Measurements from ENCODE around the gene REG3A.

REG3A gene

DNA sequence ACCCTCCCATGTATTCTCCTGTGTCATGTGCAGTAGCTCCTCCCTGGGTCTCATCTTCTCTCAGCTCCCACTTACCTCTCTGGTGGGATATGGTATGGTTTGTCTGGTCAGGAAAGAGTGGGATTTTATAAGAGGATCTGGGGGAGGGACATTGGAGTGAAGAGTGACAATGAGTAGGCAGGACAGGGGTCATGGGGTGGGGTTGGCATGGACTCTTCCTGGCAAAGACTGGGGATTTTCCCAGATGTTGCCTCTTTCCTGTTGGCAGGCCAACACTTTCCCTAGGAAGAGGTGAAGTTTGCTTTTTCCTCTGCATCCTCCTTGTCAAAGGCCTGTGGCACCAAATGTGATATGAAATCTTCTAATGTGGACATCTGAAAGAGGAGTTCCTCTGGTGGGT lies at the start of gene REG3A:
Gene REG3A (minus strand): TSS at position 101 of the 400 bp plus-strand sequence. CDS start 348 bp downstream, outside the sequence.
- DNase-seq (ENCODE audit: low read depth in 2 of 2), result no peak

DNA sequence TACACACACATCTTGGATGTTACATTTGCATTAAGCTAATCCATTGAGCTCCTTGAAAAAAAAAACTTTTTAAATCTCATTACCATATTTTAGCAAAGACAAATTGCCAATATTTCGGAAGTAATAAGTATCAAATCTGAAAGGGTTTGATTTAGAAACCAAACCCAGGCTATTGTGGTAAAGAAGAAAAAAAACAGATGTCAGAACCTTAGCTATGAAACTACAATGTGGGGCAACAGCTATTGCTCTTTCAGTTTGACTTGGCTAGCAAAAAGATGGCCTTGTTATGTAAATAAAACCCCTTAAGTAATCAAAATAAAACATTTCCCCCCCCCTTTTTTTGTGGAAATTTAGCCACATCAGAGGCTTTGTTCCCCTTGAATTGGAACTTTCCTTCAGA lies 41.2 kb upstream of the REG3A start:
- DNase-seq (ENCODE audit: low read depth in 2 of 2), result no peak

DNA sequence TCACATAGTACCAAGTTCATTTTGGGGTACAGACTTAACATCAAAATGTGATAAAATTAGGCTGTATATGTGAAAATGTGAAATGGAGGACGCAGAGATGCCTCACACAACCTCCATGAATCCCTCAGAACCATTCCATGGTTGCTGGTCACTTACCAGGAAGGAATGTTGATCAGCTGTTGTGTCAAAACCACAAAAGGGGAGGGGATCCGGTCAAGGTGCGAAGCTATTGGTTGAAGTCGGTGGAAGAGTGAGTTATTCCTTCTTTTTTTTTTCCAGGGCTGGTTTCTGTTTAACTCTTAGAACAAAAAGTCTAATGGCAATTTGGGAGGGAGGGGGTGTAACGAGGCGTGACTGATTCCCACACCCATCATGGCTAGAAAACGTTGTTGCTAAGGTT lies 32.3 kb upstream of the REG3A start:
- no peak for DNase-seq (ENCODE audit: low read depth in 2 of 2)

DNA sequence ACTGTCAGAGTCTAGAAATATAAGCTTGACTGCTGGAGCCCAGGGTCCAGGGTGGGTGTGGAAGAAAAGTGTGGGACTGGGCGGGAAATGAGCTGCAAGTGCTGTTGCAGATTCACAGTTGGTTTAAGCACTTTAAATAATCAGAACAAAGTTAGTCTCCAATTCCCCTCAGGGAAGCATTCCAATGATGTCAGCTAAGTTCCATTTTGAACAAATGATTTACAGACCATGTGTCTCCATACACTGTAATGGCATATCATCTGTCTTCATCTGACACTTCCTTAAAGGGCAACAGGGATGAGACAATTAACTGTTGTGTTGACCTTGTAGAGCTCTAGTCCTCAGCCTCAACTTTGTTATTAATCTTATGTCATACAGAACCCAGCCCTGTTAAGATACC lies 31.5 kb upstream of the REG3A start:
- no peak for DNase-seq (ENCODE audit: low read depth in 2 of 2)

DNA sequence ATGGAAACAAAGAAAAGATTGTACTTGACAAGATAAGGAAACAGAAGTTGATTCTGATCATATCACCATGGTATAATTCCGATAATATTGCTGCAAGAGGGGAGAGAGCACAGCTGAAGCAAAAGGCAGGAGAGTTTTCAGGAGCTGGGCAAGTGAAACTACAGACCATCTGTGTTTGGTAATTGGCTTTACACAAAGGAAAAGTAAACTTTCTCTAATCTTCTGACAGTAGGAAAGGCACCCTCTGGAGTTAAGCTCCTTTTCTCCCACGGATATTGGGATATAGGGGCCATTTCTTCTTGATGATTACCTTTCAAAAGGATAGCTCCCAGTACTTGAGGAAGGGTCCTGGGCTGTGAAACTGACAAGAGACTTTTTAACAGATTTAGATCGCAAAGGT lies 29.9 kb upstream of the REG3A start:
- no peak for DNase-seq (ENCODE audit: low read depth in 2 of 2)

DNA sequence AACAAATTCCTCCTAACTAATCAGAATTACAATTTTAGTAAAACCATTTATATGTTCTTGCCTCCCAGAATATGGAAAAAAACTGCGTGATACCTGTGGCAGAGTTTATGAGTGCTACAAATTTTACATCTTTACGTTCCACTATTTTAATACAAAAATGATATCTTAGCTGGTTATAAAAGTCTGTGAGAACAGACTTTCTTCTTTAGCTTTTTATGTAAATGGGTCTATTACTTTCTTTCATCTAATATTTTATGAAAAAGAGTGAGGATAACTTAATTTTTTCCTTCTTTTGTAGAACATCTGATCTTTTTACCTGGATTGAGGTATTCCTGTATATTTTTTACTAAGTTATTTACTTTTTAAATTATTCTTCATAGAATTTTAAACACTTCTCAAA lies 22.1 kb upstream of the REG3A start:
- no peak for DNase-seq (ENCODE audit: low read depth in 2 of 2)

DNA sequence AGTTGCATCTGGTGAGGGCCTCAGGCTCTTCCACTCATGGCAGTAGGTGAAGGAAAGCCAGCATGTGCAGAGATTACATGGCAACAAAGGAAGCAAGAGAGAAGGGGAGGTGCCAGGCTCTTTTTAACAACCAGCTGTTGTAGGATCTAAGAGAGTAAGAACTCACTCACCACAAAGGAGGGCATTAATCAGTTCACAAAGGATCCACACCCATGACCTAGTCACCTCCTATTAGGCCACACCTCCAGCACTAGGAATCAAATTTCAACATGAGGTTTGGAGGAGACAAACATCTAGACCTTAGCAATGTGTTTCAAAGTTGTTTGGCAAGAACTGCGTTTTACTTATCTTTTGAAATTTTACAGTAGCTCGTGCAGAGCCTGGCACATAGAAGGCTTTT lies 20.5 kb upstream of the REG3A start:
- no peak for DNase-seq (ENCODE audit: low read depth in 2 of 2)

DNA sequence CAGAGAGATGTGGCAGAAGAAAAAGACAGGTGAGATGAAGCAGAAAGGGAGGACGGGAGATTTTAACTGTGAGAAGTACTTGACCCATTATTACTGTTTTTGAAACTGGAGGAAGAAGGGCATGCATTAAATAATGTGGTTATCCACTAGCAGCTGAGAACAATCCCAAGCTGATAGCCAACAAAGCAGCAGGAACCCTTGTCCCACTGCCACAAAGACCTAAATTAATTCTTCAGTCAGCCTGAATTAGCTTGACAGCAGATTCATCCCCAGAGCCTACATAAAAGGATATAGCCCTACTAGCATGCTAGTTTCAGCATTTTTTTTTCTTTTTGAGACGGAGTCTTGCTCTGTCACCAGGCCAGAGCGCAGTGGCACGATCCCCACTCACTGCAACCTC lies 19.5 kb upstream of the REG3A start:
- no peak for DNase-seq (ENCODE audit: low read depth in 2 of 2)

DNA sequence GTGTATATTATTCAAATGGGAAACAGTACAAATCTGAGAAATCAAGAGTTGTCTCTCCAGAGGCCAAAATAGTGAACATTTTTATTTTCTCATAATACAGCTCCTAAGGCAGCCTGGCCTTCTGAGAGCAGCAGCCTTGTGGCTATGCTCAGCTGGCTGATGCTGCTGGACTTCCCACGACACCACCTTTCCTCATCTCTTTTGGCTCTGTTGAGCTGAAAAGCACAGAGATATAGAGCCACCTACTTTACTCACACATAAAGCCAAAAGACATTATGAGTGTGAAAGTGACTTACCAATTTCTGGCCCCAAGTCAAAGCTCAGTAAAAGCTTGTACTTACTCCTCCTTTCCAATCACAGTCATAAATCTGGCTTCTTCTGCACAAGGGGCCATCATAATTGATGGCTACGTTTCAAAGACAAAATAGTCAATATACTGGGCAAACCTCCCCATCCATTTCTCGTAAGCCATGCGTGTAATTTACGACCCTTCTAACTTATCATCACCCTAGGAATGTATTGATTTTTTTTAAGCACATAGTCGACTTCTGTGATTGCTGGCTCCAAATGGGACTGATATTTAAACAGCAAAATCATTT lies 18.6 kb upstream of the REG3A start:
- no peak for DNase-seq (ENCODE audit: low read depth in 2 of 2)

DNA sequence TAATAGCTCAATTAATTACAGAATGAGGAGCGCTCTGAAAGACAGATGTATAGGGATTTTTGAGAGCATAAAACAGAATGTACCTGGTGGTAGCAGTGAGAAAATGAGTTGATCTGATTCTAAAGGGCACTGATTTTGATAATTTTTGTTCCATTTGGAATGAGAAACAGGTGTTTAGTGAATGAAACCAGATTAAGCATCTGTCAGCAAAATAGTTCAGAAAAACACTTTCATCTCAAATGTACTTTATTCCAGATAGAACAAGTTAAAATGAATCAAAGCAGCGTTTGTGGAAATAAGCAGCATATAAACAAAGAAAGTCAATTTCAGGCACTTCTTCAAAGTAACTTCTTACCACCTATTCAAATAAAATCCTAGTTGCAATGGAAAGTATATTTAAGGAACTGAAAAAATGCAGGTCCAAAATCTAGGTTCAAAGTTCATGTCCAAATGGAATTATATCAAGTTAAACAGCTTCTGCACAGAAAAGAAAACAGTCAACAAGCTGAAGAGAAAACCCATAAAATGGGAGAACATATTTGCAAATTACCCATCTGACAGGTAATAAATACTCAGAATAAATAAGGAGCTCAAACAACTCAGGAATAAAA lies 11.9 kb upstream of the REG3A start:
- DNase-seq (ENCODE audit: low read depth in 2 of 2), result no peak

DNA sequence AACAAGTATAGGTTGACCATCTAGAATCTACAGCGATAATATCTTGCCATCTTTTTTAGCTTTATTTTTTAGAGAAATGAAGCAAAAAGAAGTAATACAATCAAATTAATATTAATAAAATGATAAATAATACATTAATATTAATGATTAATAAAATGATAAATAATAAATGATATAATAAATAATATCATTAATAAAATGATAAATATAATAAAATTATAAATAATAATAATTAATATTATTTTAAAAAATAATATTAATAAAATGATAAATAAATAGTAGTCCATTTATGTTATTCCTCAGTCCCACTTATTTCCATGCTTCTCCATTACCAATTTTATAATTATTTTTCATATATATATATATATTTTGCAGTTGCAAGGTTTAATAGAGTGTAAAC lies 3.2 kb upstream of the REG3A start:
- DNase-seq (ENCODE audit: low read depth in 2 of 2), result no peak

DNA sequence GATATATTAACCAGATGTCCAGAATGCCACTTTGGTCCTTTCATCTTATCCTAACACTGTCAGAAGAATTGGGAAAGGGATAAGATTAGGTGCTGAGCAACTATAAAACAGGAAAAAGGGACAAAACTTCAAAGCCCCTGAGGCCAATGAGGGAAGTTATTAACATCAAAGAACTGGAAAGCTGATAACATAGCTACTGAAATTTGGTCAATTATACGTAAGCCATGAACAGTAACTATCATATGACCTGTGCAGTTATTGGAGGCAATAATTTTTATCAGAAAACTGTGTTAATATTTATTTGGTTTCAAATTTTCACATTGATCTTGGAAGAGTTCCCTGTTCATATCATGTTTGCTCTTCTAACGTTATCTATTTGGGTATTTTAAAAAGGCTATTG lies 2.6 kb upstream of the REG3A start:
- DNase-seq (ENCODE audit: low read depth in 2 of 2), result no peak

DNA sequence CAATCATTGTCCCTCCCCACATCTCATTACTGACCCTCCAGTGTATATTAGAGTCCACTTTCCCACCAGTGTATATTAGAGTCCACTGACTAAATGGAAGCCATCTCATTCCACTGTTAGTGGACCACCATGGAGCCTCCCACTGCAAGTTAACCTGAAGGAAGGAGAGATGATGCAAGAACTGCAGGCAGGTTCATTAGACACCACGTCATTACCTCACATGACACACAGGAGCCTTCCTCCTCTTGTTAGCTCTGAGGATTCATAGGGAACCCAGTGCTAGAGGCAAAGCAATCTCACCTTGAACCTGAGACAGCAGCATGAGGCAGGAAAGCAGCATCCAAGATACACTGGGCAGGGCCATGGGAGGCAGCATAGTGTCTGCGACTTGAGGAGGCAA lies 523 bp downstream of the REG3A start:
- no peak for DNase-seq (ENCODE audit: low read depth in 2 of 2)

DNA sequence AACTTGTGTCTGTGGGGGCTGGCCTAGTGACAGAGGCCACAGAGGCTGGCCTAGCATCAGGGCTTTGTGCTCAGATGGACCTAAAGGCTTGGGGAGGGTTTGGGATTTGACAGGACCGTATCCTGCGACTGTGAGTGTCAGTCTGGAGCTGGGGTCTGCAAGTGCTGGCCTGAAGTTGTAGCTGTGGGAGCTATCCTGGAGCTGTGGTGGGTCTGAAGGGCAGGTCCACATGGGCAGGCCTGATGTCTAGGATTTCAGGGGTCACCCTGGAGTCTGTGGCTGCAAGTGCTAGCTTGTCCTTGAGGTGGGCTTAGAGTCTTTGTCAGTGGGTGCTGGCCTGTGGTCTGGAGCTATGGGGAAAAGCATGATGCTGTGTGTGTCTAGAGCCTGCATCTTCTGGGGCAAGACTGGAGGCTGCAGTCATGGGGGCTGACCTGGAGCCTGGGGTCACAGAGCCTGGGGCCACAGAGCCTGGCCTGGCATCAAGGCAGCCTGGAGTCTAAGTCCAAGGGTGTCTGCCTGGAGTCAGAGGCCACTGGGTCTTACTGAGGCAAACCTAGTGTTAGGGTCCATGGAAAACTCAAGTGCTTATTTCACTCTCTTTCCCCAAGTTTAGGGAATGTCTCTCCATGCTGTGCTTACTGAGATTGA lies 3.6 kb downstream of the REG3A start:
- no peak for DNase-seq (ENCODE audit: low read depth in 2 of 2)

DNA sequence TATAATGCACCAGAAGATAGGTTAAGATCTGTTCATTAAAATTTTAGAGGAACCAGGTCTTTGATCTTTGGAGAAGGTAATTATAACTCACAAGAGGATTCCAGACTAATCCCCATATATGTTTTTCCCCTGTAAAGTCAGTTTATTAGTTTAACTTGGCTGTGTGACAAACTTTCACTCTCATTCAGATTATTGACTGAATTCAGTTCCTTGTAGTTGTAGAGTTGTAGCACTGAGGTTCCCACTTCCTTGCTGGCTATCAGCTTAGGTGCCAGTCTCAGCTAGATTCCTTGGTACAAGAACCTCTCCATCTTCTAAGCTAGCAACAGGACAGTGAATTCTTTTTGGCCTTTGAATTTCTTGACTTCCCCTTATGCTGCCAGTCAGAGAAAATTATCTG lies 20.1 kb downstream of the REG3A start:
- no peak for DNase-seq (ENCODE audit: low read depth in 2 of 2)

DNA sequence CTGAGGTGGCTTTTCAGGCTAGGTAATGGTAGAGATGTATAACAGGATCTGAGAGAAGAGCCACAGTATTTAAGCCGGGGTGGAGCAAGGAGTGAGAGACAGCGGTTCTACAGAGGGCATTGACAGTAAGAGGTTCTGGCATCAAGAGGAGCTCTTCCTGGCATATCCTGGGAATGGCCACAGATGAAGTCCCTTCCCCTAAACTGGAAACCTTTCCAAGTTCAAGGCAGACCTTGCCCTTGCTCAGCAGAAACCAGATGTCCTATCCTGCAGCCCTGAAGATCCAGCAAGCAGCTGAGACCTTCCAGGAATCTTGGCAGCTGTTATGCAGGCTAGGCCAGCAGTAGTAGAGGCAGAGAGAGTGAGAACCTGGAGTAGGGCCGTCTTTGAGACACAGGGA lies 21.2 kb downstream of the REG3A start:
- DNase-seq (ENCODE audit: low read depth in 2 of 2), result no peak

DNA sequence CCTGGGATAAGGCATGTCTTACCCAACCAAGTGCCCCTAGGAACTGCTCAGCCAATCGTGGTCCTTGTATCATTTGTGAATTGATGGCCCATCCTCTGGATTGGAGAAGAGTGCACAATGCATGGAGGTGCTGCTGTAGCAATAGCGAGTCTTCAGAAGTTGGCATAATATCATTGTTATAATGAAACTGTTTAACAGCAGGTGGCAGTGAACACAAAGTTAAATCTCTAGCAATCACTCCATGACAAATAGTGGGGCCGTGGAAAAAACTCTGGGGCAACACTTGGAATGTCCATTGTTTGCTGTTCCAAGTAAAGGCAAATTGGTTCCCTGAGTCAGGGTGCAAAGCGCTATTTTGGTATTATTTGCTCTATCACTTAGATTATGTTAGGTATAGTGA lies 27.9 kb downstream of the REG3A start:
- no peak for DNase-seq (ENCODE audit: low read depth in 2 of 2)

DNA sequence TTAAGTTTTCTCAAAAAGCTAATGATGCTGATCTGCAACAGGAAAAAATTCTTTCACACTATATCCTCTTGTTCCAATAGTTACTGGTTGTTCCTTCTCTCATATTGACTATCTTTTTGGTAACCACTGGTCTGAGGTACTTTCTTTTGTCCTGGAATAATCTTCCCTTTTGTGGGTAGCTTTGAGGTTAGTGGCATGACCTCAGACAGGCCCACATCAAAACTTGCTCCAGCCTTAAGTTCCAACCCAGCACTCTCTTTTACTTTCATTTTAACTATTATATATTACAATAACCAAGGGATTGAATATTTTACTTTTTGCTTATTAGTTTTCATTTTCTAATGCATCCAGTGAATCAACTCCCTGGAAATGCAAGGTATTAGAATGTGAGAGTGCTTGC lies 29.7 kb downstream of the REG3A start:
- no peak for DNase-seq (ENCODE audit: low read depth in 2 of 2)

DNA sequence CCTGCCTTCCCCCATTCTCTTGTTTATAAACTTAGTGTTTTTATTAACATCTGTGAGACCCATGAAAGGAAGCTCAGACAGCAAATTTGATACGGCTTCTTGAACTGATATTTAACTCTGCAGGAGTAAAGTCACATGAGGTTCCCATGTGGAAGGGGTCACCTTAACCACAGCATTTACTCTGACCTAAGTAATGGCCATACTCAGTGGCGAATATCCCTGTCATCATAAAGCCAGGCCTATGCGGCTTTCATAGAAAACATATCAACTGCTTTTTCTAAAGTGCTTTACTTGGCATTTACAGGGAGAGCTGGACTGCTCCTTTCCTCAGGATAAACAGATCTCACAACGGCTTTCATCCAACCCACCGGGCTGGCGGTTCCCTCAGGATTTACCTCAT lies 30.3 kb downstream of the REG3A start:
- DNase-seq (ENCODE audit: low read depth in 2 of 2), result no peak

DNA sequence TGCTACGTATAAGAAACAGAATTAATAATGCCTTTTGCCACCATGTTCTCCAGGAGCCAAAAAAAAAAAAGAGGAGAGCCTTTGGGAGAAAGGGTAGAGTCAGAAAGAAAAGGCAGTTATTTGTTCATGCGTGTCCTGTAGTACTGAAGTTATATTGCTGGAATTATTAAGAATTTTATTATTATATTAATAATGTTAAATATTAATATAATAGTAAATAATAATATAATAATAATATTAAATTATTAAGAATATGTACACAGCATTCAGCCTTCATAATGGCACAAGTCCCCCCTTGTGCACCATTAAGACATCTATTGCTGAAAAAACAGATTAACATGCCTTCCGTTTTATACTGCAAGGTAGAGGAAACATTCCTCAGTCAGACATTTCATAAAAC lies 31.1 kb downstream of the REG3A start:
- no peak for DNase-seq (ENCODE audit: low read depth in 2 of 2)

DNA sequence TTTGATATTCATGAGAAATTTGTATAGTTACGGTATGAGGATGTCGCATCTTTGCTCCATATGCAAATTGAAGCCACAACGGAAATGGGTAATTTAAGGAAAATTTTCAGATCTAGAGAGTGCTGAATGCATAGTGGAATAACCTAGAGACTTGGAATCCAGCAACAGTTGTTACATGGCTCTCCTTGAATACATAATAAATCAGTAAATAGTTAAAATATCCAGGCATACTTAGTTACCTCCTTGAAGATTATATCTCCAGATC lies 33.9 kb downstream of the REG3A start:
- DNase-seq (ENCODE audit: low read depth in 2 of 2), result no peak

DNA sequence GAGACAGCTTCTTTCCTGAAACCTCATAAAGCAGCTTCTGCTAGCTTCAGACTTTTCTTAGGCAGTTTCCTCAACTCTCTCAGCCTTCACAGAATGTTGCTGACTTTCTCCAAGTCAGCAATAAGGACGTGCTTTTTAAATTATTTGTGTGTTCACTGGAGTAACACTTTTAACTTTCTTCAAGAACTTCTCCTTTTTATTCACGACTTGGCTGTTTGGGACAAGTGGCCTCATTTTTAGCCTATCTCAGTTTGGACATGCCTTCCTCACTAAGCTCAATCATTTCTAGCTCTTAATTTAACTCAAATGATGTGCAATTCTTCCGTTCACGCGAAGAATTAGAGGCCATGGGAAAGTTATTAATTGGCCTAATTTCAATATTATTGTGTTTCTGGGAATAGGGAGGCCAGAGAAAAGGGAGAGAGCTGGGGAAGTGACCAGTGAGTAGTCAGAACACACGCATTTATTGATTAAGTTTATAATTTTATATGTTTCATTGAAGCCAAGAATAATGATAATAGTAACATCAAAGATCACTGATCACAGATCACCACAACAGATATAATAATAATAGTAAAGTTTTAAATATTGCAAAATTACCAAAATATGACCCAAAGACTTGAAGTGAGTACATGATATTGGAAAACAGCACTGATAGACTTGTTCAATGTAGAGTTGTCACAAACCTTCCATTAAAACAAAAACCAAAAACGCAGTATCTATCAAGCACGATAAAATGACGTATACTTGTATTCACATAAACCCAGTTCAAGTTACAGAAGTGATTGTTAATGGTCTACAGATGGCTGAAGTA lies 34.4 kb downstream of the REG3A start:
- no peak for DNase-seq (ENCODE audit: low read depth in 2 of 2)

DNA sequence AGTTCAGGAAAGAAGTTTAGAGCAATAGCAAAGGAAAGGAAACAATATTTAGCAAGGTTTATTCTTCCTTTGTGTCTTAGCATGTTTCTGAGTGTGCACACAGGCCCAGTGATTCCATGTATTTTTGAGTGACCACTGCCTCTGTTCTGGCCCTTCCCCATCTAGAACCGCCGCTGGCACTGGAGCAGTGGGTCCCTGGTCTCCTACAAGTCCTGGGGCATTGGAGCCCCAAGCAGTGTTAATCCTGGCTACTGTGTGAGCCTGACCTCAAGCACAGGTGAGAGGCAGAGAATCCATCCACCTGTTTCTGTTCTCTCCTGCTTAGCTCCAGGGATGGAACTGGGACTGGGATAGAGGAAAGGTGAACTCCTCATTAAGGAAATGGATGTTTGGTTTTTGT lies 36.9 kb downstream of the REG3A start:
- DNase-seq (ENCODE audit: low read depth in 2 of 2), result no peak

All from fibroblast of skin of left biceps (primary cell).